HG02798 (cell line): ENCODE results near the gene RDH16.
"Not testable (repeated sequence)": the region's sequence is repeated elsewhere in the genome, so short reads cannot be mapped to it uniquely, and the experiment has no call there.

ENCODE experiments used
- ATAC-seq: cut with Tn5 transposase; IDR thresholded peaks from one replicate; pipeline ENCODE4 v1.9.1; 2021; ENCODE audit warnings: mild to moderate bottlenecking; ENCODE audit not compliant: unreplicated experiment, poor library complexity

RDH16 gene

DNA sequence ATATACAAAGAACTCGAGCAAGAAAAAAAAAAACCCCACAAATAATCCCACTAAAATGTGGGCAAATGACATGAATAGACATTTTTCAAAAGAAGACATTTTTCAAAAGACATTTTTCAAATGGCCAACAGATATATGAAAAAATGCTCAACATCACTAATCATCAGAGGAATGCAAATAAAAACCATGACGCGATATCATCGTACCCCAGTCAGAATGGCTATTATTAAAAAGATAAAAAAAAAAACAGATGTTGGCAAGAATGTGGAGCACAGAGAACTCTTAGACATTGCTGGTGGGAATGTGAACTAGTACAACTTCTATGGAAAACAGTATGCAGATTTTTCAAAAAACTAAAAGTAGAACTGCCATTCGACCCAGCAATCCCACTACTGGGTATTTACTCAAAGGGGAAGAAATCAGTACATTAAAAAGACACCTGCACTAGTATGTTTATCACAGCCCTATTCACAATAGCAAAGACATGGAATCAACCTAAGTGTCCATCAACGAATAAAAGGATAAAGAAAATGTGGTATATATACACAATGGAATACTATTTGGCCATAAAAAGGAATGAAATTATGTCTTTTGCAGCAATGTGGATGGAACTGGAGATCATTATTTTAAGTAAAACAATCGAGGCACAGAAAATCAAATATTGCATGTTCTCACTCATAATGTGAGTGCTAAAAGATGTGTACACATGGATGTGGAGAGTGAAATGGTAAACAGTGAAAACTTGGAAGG lies 32.6 kb upstream of the RDH16 start:
- ATAC-seq, result no peak

DNA sequence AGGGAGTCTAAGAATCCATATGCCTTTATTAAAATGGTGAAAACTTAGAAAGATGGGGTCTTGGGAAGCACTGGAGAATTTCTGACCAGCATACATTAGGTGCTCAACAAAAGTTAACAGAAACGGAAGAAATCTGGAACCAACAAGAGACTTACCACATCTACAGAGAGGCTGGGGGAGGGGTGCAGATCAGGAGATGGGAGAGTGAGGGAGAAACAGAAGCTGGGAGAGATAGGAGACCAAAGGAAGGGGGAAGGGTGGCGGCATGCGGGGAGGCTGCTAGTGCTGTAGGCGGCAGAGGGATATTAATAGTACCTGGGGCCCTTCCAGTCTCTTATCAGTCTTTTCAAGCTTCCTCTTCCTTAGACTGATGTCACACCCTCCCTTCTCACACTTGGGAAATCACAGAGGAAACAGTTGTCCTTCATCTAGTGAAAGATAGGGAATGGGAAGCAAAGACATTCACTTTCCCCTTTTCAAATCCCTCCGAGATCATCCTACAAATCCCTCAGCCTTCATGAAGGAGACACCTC lies 30.9 kb upstream of the RDH16 start:
- ATAC-seq, result no peak

DNA sequence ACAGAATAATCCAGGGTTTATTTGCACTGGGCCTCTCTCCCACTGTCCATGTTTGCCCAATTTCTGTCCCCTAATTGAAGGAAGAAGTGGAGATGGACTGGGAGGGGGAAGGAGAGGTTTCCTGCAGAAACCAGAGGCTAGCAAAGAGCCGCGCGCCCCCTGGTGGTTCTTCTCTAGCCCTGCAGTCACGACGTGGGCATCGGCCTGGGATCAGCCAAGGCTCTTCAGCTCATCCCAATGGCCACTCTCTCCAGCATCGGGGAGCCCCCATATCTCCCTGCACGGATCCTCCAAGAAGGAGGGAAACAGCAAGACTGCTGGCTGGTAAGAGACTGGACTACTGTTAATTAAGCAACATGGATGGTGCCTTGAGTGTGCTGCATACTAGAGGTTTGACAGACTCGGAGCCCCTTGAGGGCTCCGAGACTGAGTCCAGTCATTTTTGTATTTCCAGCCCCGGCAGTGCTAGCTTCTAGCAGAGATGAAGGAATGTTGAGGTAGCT lies 30.2 kb upstream of the RDH16 start:
- peak; percentile 61 for ATAC-seq

DNA sequence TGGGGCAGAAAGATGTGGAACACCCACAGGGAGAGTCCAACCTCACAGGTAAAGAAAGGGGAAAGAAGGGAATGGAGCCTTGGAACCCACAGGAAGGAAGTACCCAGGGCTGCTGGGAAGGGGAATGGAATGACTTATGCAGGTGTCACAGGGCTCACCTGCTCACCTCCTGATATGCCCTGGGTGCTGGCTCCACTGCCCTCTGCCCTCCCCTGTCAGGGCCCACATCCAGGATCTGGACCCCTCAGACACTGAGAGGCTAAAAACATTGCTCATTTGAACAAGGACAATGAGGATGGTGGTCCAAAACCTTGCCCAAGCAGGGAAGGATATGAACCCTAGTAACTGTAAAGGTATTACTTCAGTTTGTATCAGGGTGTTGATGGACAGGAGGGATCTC lies 29.6 kb upstream of the RDH16 start:
- no peak for ATAC-seq

DNA sequence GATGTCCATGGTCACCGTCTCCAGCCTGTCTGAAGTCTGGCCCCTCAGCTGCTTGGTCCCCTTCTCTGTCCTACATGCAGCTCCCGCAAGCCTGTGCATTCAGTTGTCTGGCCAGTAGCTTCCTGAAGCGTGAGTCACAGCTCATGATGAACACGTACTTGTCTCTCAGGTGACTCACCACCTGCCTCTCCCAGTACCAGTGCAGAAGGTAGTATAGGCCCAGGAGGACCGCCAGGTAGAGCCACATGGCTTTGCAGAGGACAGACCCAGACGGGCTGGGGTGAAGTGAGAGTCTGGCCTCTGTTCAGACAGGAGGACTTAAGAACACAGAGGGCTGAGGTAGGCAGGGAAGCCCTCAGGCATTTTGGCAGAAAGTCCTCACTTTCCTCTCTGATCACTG lies 28.3 kb upstream of the RDH16 start:
- not testable (repeated sequence) for ATAC-seq

DNA sequence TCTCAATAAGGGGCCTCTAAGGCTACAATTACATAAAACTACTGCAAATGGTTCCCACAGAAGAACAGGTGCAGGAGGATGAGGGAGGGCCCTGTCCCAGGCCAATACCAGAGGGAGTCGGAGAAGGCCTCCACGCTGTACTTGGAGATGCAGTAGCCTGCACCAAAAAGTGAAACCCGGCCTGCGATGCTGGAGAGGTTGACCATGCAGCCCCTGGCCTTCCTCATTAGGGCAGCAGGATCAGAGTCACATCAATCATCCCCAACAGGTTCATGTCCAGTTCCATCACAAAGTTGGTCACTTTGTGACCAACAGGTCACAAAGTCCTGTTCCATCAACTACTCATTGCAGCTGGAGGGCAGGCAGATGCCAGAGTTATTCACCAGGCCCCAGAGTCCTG lies 26.0 kb upstream of the RDH16 start:
- no peak for ATAC-seq

DNA sequence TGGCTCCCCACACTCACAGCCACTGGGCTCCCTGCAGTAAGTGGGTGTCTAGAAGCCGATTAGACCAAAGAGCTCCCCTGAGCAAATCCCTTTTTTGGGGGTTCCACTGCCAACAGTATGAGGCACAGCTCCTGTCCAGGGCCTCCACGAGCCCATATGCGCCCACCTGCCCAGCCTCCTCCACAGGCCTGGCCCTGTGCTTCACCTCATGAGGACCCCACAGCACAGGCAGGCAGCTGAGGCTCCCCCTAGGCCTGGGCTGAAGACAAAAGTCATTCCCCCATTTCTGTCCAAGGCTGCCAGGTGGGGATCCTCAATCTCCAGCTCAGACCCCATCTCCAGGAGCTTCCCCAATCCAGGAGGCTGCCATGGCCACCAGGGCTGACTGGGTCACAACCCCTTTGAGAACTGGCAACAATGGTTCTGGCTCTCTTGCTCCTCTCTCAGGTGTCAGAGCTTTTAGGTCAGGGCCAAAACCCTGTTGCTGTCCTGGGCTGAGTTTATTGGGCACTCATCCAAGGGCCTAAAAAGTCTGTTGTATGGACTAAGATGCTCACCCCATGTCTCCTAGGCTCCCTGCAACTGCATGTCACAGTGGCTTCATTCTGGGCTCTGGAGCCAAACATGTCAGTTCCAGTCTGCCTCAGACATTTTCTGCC lies 25.3 kb upstream of the RDH16 start:
- ATAC-seq, result not testable (repeated sequence)

DNA sequence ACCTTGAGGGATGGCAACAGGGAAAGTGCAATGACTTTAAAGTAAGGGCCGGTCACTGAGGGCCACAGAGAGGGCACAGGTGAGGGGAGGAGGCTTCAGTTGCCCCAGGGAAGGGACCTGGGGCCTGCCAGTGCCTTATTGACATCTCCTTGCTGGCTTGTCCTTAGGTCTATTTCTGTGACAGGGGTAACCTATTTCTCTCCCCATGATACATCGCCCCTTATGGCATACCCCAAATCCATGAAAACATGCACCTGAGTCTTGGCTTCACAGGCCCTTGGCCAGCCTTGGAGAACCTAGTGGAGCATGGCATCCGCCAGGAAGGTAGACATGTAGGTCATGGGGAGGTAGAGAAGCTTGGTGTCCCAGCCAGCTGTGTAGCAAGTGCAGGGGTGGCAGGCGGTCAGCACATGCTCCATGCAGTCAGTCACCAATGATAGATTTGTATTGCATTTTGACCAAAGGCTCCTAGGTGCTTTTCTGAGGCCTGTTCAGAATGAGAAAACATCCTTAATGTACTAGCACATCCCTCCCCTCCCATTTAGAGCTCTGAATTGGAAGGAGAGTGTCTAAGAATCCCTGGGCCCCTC lies 23.6 kb upstream of the RDH16 start:
- ATAC-seq, result no peak

DNA sequence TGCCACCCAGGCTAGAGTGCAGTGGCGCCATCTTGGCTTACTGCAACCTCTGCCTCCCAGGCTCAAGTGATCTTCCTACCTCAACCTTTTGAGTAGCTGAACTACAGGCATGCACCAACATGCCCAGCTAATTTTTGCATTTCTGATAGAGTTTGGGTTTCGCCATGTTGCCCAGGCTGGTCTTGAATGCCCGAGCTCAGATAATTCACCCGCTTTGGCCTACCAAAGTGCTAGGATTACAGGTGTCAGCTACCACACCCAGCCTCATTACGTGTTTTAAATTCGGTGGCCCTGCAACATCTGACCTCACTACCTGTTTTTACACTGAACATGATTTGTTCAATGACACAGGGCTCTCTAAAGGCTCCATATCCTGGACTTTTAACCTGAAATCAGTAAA lies 22.9 kb upstream of the RDH16 start:
- ATAC-seq, result no peak

DNA sequence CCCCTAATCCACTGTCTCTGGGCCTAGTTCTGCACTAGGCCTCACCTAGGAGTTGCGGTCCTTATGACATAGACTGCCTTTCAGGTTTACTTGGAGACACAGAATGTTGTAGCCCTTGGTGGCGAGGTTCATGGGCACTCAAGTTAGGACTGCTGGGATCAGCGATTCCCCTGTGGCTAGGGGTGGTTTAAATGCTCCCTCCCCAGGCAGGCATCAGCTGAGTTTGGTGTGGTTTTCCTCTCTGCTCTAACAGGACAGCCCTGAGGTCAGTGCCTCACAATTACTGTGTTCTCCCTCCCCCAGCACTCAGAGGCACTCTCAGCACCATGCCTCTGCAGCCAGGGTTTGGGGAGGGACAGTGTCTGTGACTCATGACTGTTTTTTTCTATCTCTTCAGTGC lies 22.2 kb upstream of the RDH16 start:
- ATAC-seq, result no peak

DNA sequence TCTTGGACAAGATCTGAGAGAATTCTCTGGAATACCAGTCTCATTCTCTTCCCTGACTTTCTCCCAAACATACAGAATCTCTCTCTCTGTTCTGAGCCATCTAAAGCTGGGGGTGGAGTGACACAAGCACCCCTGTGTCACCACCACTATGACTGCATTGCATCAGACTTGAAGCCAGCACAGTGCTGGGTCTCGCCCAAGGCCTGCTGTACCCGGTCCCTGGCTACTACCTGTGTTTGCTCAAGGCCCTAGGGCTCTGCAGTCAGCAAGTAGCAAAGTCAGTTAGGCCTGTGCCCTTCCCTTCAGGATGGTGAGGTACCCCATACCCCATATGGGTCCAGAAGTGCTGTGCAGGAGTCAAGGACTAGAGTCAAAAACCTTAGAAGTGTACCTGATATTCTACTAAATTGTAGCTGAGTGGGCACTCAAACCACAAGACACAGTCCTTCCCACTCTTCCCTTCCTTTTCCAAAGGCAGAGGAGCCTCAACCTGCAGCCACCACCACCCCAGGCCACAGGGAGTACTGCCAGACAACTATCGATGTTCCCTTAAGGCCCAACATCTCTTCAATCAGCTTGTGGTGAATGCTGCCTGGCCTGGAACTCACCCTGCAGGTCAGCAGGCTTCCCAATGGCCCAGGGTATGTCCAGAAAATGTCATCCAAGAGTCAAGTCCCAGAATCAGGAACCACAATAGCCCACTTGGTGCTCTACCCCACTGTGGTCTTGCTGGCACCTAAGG lies 21.2 kb upstream of the RDH16 start:
- no peak for ATAC-seq

DNA sequence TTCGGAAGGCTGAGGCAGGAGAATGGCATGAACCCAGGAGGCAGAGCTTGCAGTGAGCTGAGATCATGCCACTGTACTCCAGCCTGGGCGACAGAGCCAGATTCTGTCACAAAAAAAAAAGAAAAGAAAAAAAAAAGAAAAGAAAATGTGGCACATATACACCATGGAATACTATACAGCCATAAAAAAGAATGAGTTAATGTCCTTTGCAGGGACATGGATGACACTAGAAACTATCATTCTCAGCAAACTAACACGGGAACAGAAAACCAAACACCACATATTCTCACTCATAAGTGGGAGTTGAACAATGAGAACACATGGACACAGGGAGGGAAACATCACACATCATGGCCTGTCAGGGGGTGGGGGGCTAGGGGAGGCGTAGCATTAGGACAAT lies 20.0 kb upstream of the RDH16 start:
- ATAC-seq, result not testable (repeated sequence)

DNA sequence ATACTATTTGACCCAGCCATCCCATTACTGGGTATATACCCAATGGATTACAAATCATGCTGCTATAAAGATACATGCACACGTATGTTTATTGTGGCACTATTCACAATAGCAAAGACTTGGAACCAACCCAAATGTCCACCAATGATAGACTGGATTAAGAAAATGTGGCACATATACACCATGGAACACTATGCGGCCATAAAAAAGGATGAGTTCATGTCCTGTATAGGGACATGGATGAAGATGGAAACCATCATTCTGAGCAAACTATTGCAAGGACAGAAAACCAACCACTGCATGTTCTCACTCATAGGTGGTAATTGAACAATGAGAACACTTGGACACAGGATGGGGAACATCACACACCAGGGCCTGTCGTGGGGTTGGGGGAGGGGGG lies 16.8 kb upstream of the RDH16 start:
- not testable (repeated sequence) for ATAC-seq

DNA sequence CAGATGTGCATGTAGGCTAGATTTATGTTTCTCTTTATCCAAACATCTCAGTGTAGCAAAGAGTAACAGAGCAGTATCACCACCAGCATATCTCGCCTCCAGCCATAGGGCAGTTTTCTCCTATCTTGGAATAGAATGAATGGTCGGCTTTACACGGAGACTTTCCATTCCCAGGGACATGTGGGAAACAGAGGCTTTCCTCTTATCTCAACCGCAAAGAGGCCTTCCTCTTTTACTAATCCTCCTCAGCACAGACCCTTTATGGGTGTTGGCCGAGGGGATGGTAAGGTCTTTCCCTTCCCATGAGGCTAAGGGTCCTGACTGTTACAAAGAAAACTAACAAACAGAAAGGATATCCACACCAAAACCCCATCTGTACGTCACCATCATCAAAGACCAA lies 11.5 kb upstream of the RDH16 start:
- ATAC-seq, result not testable (repeated sequence)

DNA sequence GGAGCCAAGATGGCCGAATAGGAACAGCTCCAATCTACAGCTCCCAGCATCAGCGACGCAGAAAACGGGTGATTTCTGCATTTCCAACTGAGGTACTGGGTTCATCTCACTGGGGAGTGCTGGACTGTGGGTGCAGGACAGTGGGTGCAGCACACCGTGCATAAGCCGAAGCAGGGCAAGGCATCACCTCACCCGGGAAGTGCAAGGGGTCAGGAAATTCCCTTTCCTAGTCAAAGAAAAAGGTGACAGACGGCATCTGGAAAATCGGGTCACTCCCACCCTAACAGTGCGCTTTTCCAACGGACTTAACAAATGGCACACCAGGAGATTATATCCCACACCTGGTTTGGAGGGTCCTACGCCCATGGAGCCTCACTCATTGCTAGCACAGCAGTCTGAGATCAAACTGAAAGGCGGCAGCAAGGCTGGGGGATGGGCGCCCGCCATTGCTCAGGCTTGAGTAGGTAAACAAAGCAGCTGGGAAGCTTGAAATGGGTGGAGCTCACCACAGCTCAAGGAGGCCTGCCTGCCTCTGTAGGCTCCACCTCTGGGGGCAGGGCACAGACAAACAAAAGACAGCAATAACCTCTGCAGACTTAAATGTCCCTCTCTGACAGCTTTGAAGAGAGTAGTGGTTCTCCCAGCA lies 8.7 kb upstream of the RDH16 start:
- not testable (repeated sequence) for ATAC-seq

DNA sequence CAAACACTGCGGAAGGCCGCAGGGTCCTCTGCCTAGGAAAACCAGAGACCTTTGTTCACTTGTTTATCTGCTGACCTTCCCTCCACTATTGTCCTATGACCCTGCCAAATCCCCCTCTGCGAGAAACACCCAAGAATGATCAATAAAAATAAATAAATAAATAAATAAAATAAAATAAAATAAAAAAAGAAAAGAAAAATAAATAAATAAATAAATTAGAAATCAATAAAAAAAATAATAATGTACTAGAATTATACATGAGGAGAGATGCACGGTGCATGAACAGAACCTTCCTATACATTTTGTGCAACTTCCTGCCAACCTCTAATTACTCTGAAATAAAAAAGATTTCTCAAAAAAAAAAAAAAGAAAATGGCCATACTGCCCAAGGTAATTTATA lies 7.7 kb upstream of the RDH16 start:
- ATAC-seq, result not testable (repeated sequence)

DNA sequence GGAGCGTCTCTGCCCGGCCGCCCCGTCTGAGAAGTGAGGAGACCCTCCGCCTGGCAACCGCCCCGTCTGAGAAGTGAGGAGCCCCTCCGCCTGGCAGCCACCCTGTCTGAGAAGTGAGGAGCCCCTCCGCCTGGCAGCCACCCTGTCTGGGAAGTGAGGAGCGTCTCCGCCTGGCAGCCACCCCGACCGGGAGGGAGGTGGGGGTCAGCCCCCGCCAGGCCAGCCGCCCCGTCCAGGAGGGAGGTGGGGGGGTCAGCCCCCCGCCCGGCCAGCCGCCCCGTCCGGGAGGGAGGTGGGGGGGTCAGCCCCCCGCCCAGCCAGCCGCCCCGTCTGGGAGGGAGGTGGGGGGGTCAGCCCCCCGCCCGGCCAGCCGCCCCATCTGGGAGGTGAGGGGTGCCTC lies 6.1 kb upstream of the RDH16 start:
- ATAC-seq, result not testable (repeated sequence)

DNA sequence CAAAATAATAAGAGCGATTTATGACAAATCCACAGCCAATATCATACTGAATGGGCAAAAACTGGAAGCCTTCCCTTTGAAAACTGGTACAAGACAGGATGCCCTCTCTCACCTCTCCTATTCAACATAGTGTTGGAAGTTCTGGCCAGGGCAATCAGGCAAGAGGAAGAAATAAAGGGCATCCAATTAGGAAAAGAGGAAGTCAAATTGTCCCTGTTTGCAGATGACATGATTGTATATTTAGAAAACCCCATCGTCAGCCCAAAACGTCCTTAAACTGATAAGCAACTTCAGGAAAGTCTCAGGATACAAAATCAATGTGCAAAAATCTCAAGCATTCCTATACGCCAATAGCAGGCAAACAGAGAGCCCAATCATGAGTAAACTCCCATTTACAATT lies 4.8 kb upstream of the RDH16 start:
- not testable (repeated sequence) for ATAC-seq

DNA sequence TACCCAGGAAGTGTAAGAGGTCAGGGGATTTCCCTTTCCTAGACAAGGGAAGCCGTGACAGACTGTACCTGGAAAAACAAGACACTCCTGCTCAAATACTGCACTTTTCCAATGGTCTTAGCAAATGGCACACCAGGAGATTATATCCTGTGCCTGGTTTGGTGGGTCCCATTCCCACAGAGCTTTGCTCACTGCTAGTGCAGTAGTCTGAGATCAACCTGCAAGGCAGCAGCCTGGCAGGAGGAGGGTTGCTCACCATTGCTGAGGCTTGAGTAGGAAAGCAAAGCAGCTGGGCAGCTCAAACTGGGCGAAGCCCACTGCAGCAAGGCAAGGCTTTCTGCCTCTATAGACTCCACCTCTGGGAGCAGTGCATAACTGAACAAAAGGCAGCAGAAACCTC lies 1.0 kb upstream of the RDH16 start:
- ATAC-seq, result no peak

DNA sequence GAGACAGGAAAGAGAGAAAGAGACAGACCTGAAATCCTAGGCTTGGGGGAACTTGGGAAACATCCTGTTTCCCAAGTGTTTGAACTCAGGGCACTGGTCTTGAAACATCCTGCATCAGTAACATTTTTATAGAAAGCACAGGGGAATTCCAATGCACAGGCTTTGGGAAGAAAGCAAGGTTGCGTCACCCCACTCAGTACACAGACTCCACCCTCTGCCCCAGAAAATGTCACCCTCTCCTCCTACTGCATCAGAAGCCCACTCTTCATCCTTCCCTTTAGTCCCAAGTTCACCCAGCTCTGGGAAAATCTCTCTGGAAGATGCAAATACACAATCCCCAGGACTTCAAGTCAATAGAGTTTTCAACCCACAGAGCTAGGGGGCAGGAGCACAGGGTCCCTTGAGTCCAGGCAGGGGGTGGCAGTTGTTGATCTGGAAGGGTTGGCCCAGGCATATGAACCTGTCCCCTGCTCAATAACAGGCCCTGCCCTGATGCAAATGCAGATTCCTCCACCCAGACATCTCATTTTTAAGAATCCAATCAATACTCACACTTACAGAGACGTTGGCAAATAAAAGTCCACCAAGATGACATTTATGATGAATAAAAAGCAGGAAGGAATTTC lies 1.7 kb downstream of the RDH16 start:
- no peak for ATAC-seq
